Muscle of arm (tissue), 12 donors: ENCODE measurements around the gene PKP4. TPM values are rescaled to one million over a fixed set of nuclear protein-coding genes. Genes with fewer than 3 reads are reported as not detected.

ENCODE experiments used
- DNase-seq: peaks from one replicate; pipeline ENCODE4 v3.0.0-alpha.2; 2013
- polyA plus RNA-seq, 12 donors: library from polyadenylated mRNA; unstranded; fragments of 120-200 nt; gene quantifications; one replicate each; pipeline ENCODE4 v1.2.1, GENCODE V29; 2013; ENCODE audit not compliant: insufficient read length in 12 of 12

PKP4 gene
- polyA plus RNA-seq, 12 donors: 20.8 to 64.5 (median 29.0) TPM; not detected in 1

- DNase-seq: no peak
Measured at GRCh38 chr2:158533009-158533408, 76.3 kb downstream of the PKP4 start.

GRCh38 chr2:158539176-158540005, 82.6 kb downstream of the PKP4 start:
- DNase-seq: peak; percentile 35

- no peak for DNase-seq
Measured at GRCh38 chr2:158542577-158542976, 85.8 kb downstream of the PKP4 start.

- DNase-seq: no peak
Measured at GRCh38 chr2:158543957-158544356, 87.2 kb downstream of the PKP4 start.

- no peak for DNase-seq
Measured at GRCh38 chr2:158544998-158545397, 88.2 kb downstream of the PKP4 start.

GRCh38 chr2:158546412-158547144, 89.8 kb downstream of the PKP4 start:
- no peak for DNase-seq

GRCh38 chr2:158553257-158553656, 96.5 kb downstream of the PKP4 start:
- no peak for DNase-seq

GRCh38 chr2:158554996-158555395, 98.2 kb downstream of the PKP4 start:
- DNase-seq: no peak

GRCh38 chr2:158556124-158556523, 99.4 kb downstream of the PKP4 start:
- DNase-seq: no peak

- DNase-seq: no peak
Measured at GRCh38 chr2:158557752-158558151, 101.0 kb downstream of the PKP4 start.

- no peak for DNase-seq
Measured at GRCh38 chr2:158559252-158559651, 102.5 kb downstream of the PKP4 start.

- DNase-seq: no peak
Measured at GRCh38 chr2:158560259-158560658, 103.5 kb downstream of the PKP4 start.

- no peak for DNase-seq
Measured at GRCh38 chr2:158561054-158561453, 104.3 kb downstream of the PKP4 start.

GRCh38 chr2:158567208-158567607, 110.5 kb downstream of the PKP4 start:
- no peak for DNase-seq

GRCh38 chr2:158569284-158569683, 112.5 kb downstream of the PKP4 start:
- DNase-seq: no peak

GRCh38 chr2:158570869-158571268, 114.1 kb downstream of the PKP4 start:
- DNase-seq: no peak

GRCh38 chr2:158573739-158574138, 117.0 kb downstream of the PKP4 start:
- no peak for DNase-seq

- no peak for DNase-seq
Measured at GRCh38 chr2:158575051-158575635, 118.4 kb downstream of the PKP4 start.

GRCh38 chr2:158577141-158577540, 120.4 kb downstream of the PKP4 start:
- DNase-seq: peak; percentile 4

GRCh38 chr2:158578703-158579330, 122.1 kb downstream of the PKP4 start:
- no peak for DNase-seq

- DNase-seq: no peak
Measured at GRCh38 chr2:158579928-158580327, 123.2 kb downstream of the PKP4 start.

- DNase-seq: no peak
Measured at GRCh38 chr2:158580760-158581159, 124.0 kb downstream of the PKP4 start.
